IMR-90 (cell line): ENCODE data around the gene NTF3. TPM values are rescaled to one million over a fixed set of nuclear protein-coding genes. Genes with fewer than 3 reads are reported as not detected.

Experiments
- ATAC-seq: fragments of 200-7000 bp; cut with Tn5 transposase; 2 replicates; pipeline ENCODE4 v1.9.1; 2020; ENCODE audit warnings: low read depth, mild to moderate bottlenecking, moderate library complexity
- BruUV-seq: library from RNA; stranded (reverse); fragments of 400-500 nt; replicated peaks from 2 replicates; lab custom pipeline; 2021; lab: Mats Ljungman, UMichigan
- CTCF ChIA-PET: fragments of 300-600 bp; formaldehyde crosslinking; extraction: SDS; loops from one replicate; lab custom pipeline; 2021; ENCODE audit warnings: antibody characterized with exemption; lab: Yijun Ruan, JAX
- POLR2A ChIA-PET: fragments of 300-600 bp; sonication (Branson Sonifier 250); formaldehyde crosslinking; loops from one replicate; lab custom pipeline; 2022; ENCODE audit warnings: antibody characterized with exemption; ENCODE audit not compliant: unreplicated experiment; lab: Charles Lee
- DNase-seq: peaks from one replicate; pipeline ENCODE4 v3.0.0; 2013
- H2AFZ ChIP-seq: replicated peaks from 2 replicates; pipeline ENCODE3; 2013; ENCODE audit warnings: low read length, mild to moderate bottlenecking; ENCODE audit not compliant: poor library complexity
- H2AK5ac ChIP-seq: 2 replicates; pipeline ENCODE4 v1.6.1; 2013; ENCODE audit warnings: low read depth, low read length, inconsistent platforms
- H2AK9ac ChIP-seq: replicated peaks from 2 replicates; pipeline ENCODE3; 2013; ENCODE audit warnings: mild to moderate bottlenecking, low read depth, low read length, moderate library complexity; ENCODE audit not compliant: poor library complexity
- H2BK120ac ChIP-seq: 2 replicates; pipeline ENCODE4 v1.6.1; 2013; ENCODE audit warnings: low read depth, low read length, inconsistent platforms
- H2BK15ac ChIP-seq: 3 replicates; pipeline ENCODE4 v1.6.1; 2013; ENCODE audit warnings: low read depth, low read length, inconsistent platforms
- H2BK20ac ChIP-seq: 2 replicates; pipeline ENCODE4 v1.6.1; 2013; ENCODE audit warnings: low read depth, mild to moderate bottlenecking, inconsistent platforms, low read length, moderate library complexity
- H2BK5ac ChIP-seq: 2 replicates; pipeline ENCODE4 v1.6.1; 2013; ENCODE audit warnings: mild to moderate bottlenecking, low read depth, low read length, inconsistent platforms; ENCODE audit not compliant: poor library complexity, severe bottlenecking
- H3K14ac ChIP-seq: replicated peaks from 2 replicates; pipeline ENCODE4 v1.6.1; 2013; ENCODE audit warnings: low read depth, low read length, inconsistent platforms
- H3K18ac ChIP-seq: 2 replicates; pipeline ENCODE4 v1.6.1; 2013; ENCODE audit warnings: low read depth, low read length, control low read depth
- H3K23ac ChIP-seq: 2 replicates; pipeline ENCODE4 v1.6.1; 2013; ENCODE audit warnings: low read depth, low read length, inconsistent platforms
- H3K27ac ChIP-seq: 2 replicates; pipeline ENCODE4 v1.5.1; 2013; ENCODE audit warnings: mild to moderate bottlenecking, control low read depth, low read length; ENCODE audit not compliant: insufficient read depth
- H3K27me3 ChIP-seq: 2 replicates; pipeline ENCODE4 v1.6.1; 2013; ENCODE audit warnings: low read length; ENCODE audit not compliant: control insufficient read depth, insufficient read depth
- H3K36me3 ChIP-seq: 2 replicates; pipeline ENCODE4 v1.6.1; 2013; ENCODE audit warnings: low read length, mixed read lengths; ENCODE audit not compliant: control insufficient read depth, insufficient read depth
- H3K4ac ChIP-seq: 2 replicates; pipeline ENCODE4 v1.6.1; 2013; ENCODE audit warnings: low read depth, low read length, inconsistent platforms
- H3K4me1 ChIP-seq: 2 replicates; pipeline ENCODE4 v1.6.1; 2013; ENCODE audit warnings: low read length, mixed read lengths; ENCODE audit not compliant: control insufficient read depth, insufficient read depth
- H3K4me2 ChIP-seq: 2 replicates; pipeline ENCODE4 v1.6.1; 2013; ENCODE audit warnings: low read depth, mild to moderate bottlenecking, control low read depth, low read length, moderate library complexity
- H3K4me3 ChIP-seq: 2 replicates; pipeline ENCODE4 v1.5.1; 2013; ENCODE audit warnings: low read depth, mild to moderate bottlenecking, control low read depth, low read length, moderate library complexity; ENCODE audit not compliant: insufficient read depth
- H3K56ac ChIP-seq: 2 replicates; pipeline ENCODE4 v1.6.1; 2013; ENCODE audit warnings: low read length, inconsistent platforms; ENCODE audit not compliant: insufficient read depth; ENCODE audit errors: extremely low read depth
- H3K79me1 ChIP-seq, 2 experiments: 2 replicates each; pipeline ENCODE4 v1.6.1; 2013; ENCODE audit warnings: low read length in 2 of 2, inconsistent platforms in 1 of 2, low read depth in 1 of 2
- H3K9ac ChIP-seq: 2 replicates; pipeline ENCODE4 v1.6.1; 2013; ENCODE audit warnings: low read depth, low read length, control low read depth
- H3K9me1 ChIP-seq: 2 replicates; pipeline ENCODE4 v1.6.1; 2013; ENCODE audit warnings: low read length, inconsistent platforms; ENCODE audit not compliant: insufficient read depth
- H3K9me3 ChIP-seq: 2 replicates; pipeline ENCODE4 v1.6.1; 2013; ENCODE audit warnings: low read length; ENCODE audit not compliant: control insufficient read depth, insufficient read depth
- H4K20me1 ChIP-seq: 2 replicates; pipeline ENCODE4 v1.6.1; 2013; ENCODE audit warnings: low read length, inconsistent platforms; ENCODE audit not compliant: insufficient read depth
- H4K5ac ChIP-seq: 2 replicates; pipeline ENCODE4 v1.6.1; 2013; ENCODE audit warnings: mild to moderate bottlenecking, low read depth, low read length, control low read depth
- H4K8ac ChIP-seq, 2 experiments: 2 replicates each; pipeline ENCODE4 v1.6.1; 2013; ENCODE audit warnings: low read depth in 2 of 2, low read length in 2 of 2, control low read depth in 1 of 2, inconsistent platforms in 1 of 2
- H4K91ac ChIP-seq: 2 replicates; pipeline ENCODE4 v1.6.1; 2013; ENCODE audit warnings: low read depth, low read length, inconsistent platforms; ENCODE audit not compliant: insufficient read depth
- BHLHE40 ChIP-seq: fragments of 150-350 bp; IDR thresholded peaks from 2 replicates; pipeline ENCODE4 v1.6.1; 2016; ENCODE audit warnings: mild to moderate bottlenecking, low read depth, low read length
- CEBPB ChIP-seq: IDR thresholded peaks from 2 replicates; pipeline ENCODE4 v1.6.1; 2012; ENCODE audit warnings: low read depth, low read length, improper control_type of control experiment
- CTCF ChIP-seq: conservative IDR thresholded peaks from 2 replicates; pipeline ENCODE4 v1.5.1; 2012; ENCODE audit warnings: mild to moderate bottlenecking, low read depth, low read length, improper control_type of control experiment
- ELK1 ChIP-seq: fragments of 150-350 bp; IDR thresholded peaks from 2 replicates; pipeline ENCODE4 v1.6.1; 2016; ENCODE audit warnings: low read depth, mild to moderate bottlenecking, low read length, moderate library complexity, borderline replicate concordance
- FOS ChIP-seq: fragments of 150-350 bp; IDR thresholded peaks from 2 replicates; pipeline ENCODE4 v1.6.1; 2016; ENCODE audit warnings: low read depth, low read length
- MAFK ChIP-seq: IDR thresholded peaks from 2 replicates; pipeline ENCODE4 v1.6.1; 2012; ENCODE audit warnings: low read depth, low read length, improper control_type of control experiment
- MXI1 ChIP-seq: IDR thresholded peaks from 2 replicates; pipeline ENCODE4 v1.6.1; 2012; ENCODE audit warnings: low read depth, mild to moderate bottlenecking, low read length, moderate library complexity, borderline replicate concordance
- RAD21 ChIP-seq: IDR thresholded peaks from 2 replicates; pipeline ENCODE4 v1.6.1; 2012; ENCODE audit warnings: low read length, improper control_type of control experiment
- SMC3 ChIP-seq: fragments of 150-350 bp; IDR thresholded peaks from 2 replicates; pipeline ENCODE4 v1.6.1; 2016; ENCODE audit warnings: low read depth, mild to moderate bottlenecking, antibody characterized with exemption, low read length, moderate library complexity
- WGBS, 2 experiments: methylation state at CpG; one replicate each; pipeline versions ENCODE4 v1.1.5 to v1.1.7; 2013; ENCODE audit warnings: missing lambda C conversion rate in 2 of 2; ENCODE audit not compliant: insufficient read length in 1 of 2; ENCODE audit errors: extremely low coverage in 2 of 2; 5-methylcytosine and 5-hydroxymethylcytosine counted together
- dilution Hi-C: fragments of 300-500 bp; cut with HindIII; formaldehyde crosslinking; loops from one replicate; pipeline ENCODE4 v1.14.3; 2018; ENCODE audit warnings: low sequenced_read_pairs; ENCODE audit not compliant: unreplicated experiment
- in situ Hi-C: fragments of 300-500 bp; cut with MboI; formaldehyde crosslinking; loops from 3 replicates; pipeline ENCODE4 v1.14.3; 2019; ENCODE audit warnings: low sequenced_read_pairs, inconsistent platforms, mixed read lengths
- intact Hi-C: fragments of 100-400 bp; cut with micrococcal nuclease; formaldehyde crosslinking; loops from 2 replicates; pipeline ENCODE4 v1.10.0; 2022
- polyA plus RNA-seq, 3 experiments: library from polyadenylated mRNA; depleted of rRNA; stranded (reverse); fragments of >200 nt; gene quantifications; 2 replicates each; pipeline ENCODE4 v1.2.3, GENCODE V29; 2012; ENCODE audit warnings: low replicate concordance in 1 of 3
- total RNA-seq: library from RNA; depleted of rRNA; stranded (reverse); fragments of >200 nt; gene quantifications from 2 replicates; pipeline ENCODE4 v1.2.3, GENCODE V29; 2012

Gene NTF3
- total and polyA plus RNA-seq, 2 of the 4 experiments (the other 2 are of a cell fraction) = 12.2 to 32.4 TPM

- Histone ChIP-seq H3K9me3 (no peaks in the 10 kb centered on the region), H3K36me3 (0 out of 2 replicates have a peak, but pooled peaks cover 2% of the 10 kb centered on the region), H3K4ac (peak overlapping the region; percentile 83), H2AFZ (no peak overlapping the region), H4K8ac (peak overlapping the region in 1 of 2 experiments; percentile 24; a peak in 2 of 4 replicates), H3K14ac (peak overlapping the region; percentile 47; the same call in 1 of the 2 replicates), H2AK5ac (peak overlapping the region; percentile 83; the same call in 1 of the 2 replicates), H3K18ac (peak overlapping the region; percentile 8; the same call in 1 of the 2 replicates), H2BK120ac (peak overlapping the region; percentile 59), H3K56ac (no peak overlapping the region), H3K79me1 (peaks cover 26 to 92% of the 10 kb centered on the region in 2 experiments), H3K27ac (no peak overlapping the region), H3K9me1 (peaks cover 20% of the 10 kb centered on the region), H3K27me3 (no peaks in the 10 kb centered on the region), H2BK5ac (no peak overlapping the region), H4K5ac (no peak overlapping the region), H2AK9ac (no peak overlapping the region), H3K4me3 (no peak overlapping the region), H3K23ac (peak overlapping the region; percentile 39), H3K4me1 (peaks cover 32% of the 10 kb centered on the region), H4K20me1 (peaks cover 91% of the 10 kb centered on the region), H4K91ac (peak overlapping the region; percentile 60), H2BK15ac (0 out of 3 replicates have a peak overlapping the region, but pooled peaks have one; percentile 47), H3K4me2 (peak overlapping the region; percentile 7; the same call in 1 of the 2 replicates), H2BK20ac (peak overlapping the region; percentile 36), H3K9ac (no peak overlapping the region)
- no CpG with 5 or more reads among the region's 7 CpGs for WGBS, 2 experiments
- no peak for TF ChIP-seq MAFK
- TF ChIP-seq CEBPB = no peak
- no peak for TF ChIP-seq BHLHE40
- TF ChIP-seq ELK1 = no peak
- TF ChIP-seq CTCF = no peak
- TF ChIP-seq FOS = no peak
- no peak for TF ChIP-seq RAD21
- no peak for TF ChIP-seq SMC3
- no peak for TF ChIP-seq MXI1
- ChIA-PET CTCF (interaction anchor here (1.0 kb wide), 1 partner anchor 11 kb away, joined by 3 read pairs; no protein-coding TSS in a partner anchor), POLR2A (interaction anchor here (0.5 kb wide), 1 partner anchor 388 kb away, joined by 3 read pairs; no protein-coding TSS in a partner anchor)
- dilution Hi-C loops = no loop called here
- no TSS peak for BruUV-seq
- in situ Hi-C loops = no loop called here
- intact Hi-C loops = loop anchor here (5.0 kb wide), 1 partner anchor 46 kb away; no protein-coding TSS in a partner anchor
- DNase-seq = no peak
- ATAC-seq = no peak
Observed at GRCh38 chr12:5440978-5441377, 9.1 kb downstream of the NTF3 start.
